HCT116 (cell line): ENCODE results near the gene CBLB. TPM values are rescaled to one million over a fixed set of nuclear protein-coding genes. Genes with fewer than 3 reads are reported as not detected.

Experiments
- ATAC-seq: fragments of 200-7000 bp; cut with Tn5 transposase; 2 replicates; pipeline ENCODE4 v1.9.1; 2020; ENCODE audit warnings: mild to moderate bottlenecking, moderate library complexity
- BruUV-seq: library from RNA; stranded (reverse); fragments of 400-500 nt; replicated peaks from 2 replicates; lab custom pipeline; 2021; lab: Mats Ljungman, UMichigan
- CTCF ChIA-PET: fragments of 300-600 bp; sonication (Branson Sonifier 250); formaldehyde crosslinking; loops from one replicate; lab custom pipeline; 2021; ENCODE audit warnings: antibody characterized with exemption; lab: Charles Lee
- POLR2A ChIA-PET: fragments of 300-600, 350-600 bp; sonication (Branson Sonifier 250); formaldehyde crosslinking; loops from one replicate; lab custom pipeline; 2021; ENCODE audit warnings: antibody characterized with exemption; lab: Charles Lee
- RAD21 ChIA-PET, 2 experiments: fragments of 300-600 bp; sonication (Branson Sonifier 250); formaldehyde crosslinking; loops; one replicate each; lab custom pipeline; 2023; ENCODE audit warnings: low total read pairs in 2 of 2; ENCODE audit not compliant: uncharacterized antibody in 2 of 2, unreplicated experiment in 2 of 2, low non-redundant PET in 1 of 2; lab: Charles Lee
- DNase-seq: peaks from one replicate; pipeline ENCODE4 v3.0.0-alpha.2; 2010; ENCODE audit warnings: low read depth, low spot score
- H2AFZ ChIP-seq: fragments of 200-600 bp; shearing (Covaris generic), sonication (generic); 2 replicates; pipeline ENCODE4 v1.6.1; 2017; ENCODE audit warnings: low read depth, mixed run types, mixed read lengths, antibody characterized with exemption, low read length; ENCODE audit not compliant: poor library complexity, severe bottlenecking
- H3K27ac ChIP-seq: 2 replicates; pipeline ENCODE4 v1.5.1; 2012; ENCODE audit warnings: low read depth, low read length
- H3K27me3 ChIP-seq: fragments of 200-600 bp; sonication (generic); 2 replicates; pipeline ENCODE4 v1.6.1; 2016; ENCODE audit warnings: mixed run types, low read length, mixed read lengths; ENCODE audit not compliant: insufficient read depth
- H3K36me3 ChIP-seq, 2 experiments: fragments of 200-500 bp in 1 of 2; fragments of 200-600 bp in 1 of 2; sonication (Bioruptor generic) in 1 of 2; sonication (generic) in 1 of 2; 2 replicates each; pipeline versions ENCODE4 v1.5.1 to v1.6.1; 2014 to 2016; ENCODE audit warnings: low read length in 2 of 2, inconsistent platforms in 1 of 2, mixed read lengths in 1 of 2, mixed run types in 1 of 2; ENCODE audit not compliant: insufficient read depth in 2 of 2, control insufficient read depth in 1 of 2
- H3K4me1 ChIP-seq, 2 experiments: fragments of 200-600 bp in 1 of 2; sonication (generic) in 1 of 2; 2 replicates each; pipeline versions ENCODE4 v1.5.1 to v1.6.1; 2012 to 2017; ENCODE audit warnings: low read length in 2 of 2, inconsistent platforms in 1 of 2, mild to moderate bottlenecking in 1 of 2, mixed read lengths in 1 of 2, mixed run types in 1 of 2, moderate library complexity in 1 of 2; ENCODE audit not compliant: insufficient read depth in 2 of 2, control insufficient read depth in 1 of 2
- H3K4me2 ChIP-seq: fragments of 200-600 bp; sonication (generic); 2 replicates; pipeline ENCODE4 v1.6.1; 2017; ENCODE audit warnings: mixed run types, low read length, mixed read lengths
- H3K4me3 ChIP-seq, 2 experiments: fragments of 200-600 bp in 1 of 2; sonication (generic) in 1 of 2; replicated peaks in 1 of 2; 2 replicates each; pipeline ENCODE4 v1.5.1; 2011 to 2016; ENCODE audit warnings: low read length in 2 of 2, control low read depth in 1 of 2, low read depth in 1 of 2, mild to moderate bottlenecking in 1 of 2, mixed read lengths in 1 of 2, mixed run types in 1 of 2
- H3K79me2 ChIP-seq: fragments of 200-600 bp; sonication (generic); 2 replicates; pipeline ENCODE4 v1.6.1; 2017; ENCODE audit warnings: mild to moderate bottlenecking, mixed run types, low read length, moderate library complexity, mixed read lengths; ENCODE audit not compliant: insufficient read depth
- H3K9ac ChIP-seq: fragments of 200-600 bp; sonication (generic); 2 replicates; pipeline ENCODE4 v1.6.1; 2016; ENCODE audit warnings: low read length, mixed read lengths
- H3K9me2 ChIP-seq: fragments of 200-600 bp; sonication (generic), shearing (Covaris generic); 2 replicates; pipeline ENCODE4 v1.6.1; 2017; ENCODE audit warnings: mixed run types, mild to moderate bottlenecking, moderate library complexity; ENCODE audit not compliant: insufficient read depth
- H3K9me3 ChIP-seq, 2 experiments: fragments of 200-500 bp in 1 of 2; fragments of 200-600 bp in 1 of 2; sonication (Bioruptor generic) in 1 of 2; sonication (generic) in 1 of 2; 2 replicates each; pipeline ENCODE4 v1.6.1; 2014 to 2017; ENCODE audit warnings: low read length in 2 of 2, mixed read lengths in 2 of 2, inconsistent platforms in 1 of 2, low read depth in 1 of 2, mild to moderate bottlenecking in 1 of 2, mixed run types in 1 of 2, moderate library complexity in 1 of 2; ENCODE audit not compliant: control insufficient read depth in 1 of 2, insufficient read depth in 1 of 2
- H4K20me1 ChIP-seq: fragments of 200-600 bp; sonication (generic), shearing (Covaris generic); 2 replicates; pipeline ENCODE4 v1.6.1; 2017; ENCODE audit warnings: mixed run types, mild to moderate bottlenecking, moderate library complexity; ENCODE audit not compliant: insufficient read depth
- CEBPB ChIP-seq: IDR thresholded peaks from 2 replicates; pipeline ENCODE4 v1.6.1; 2012; ENCODE audit warnings: low read depth
- CTCF ChIP-seq, 3 experiments: fragments of 200-600 bp in 1 of 3; sonication (generic) in 1 of 3; IDR thresholded peaks in 2 of 3; conservative IDR thresholded peaks in 1 of 3; 2 replicates each; pipeline ENCODE4 v1.5.1; 2012 to 2017; ENCODE audit warnings: low read depth in 2 of 3, low read length in 2 of 3, antibody characterized with exemption in 1 of 3, borderline replicate concordance in 1 of 3, control low read depth in 1 of 3, mild to moderate bottlenecking in 1 of 3, mixed read lengths in 1 of 3, mixed run types in 1 of 3, moderate library complexity in 1 of 3; ENCODE audit not compliant: insufficient read depth in 1 of 3
- ELF1 ChIP-seq: IDR thresholded peaks from 2 replicates; pipeline ENCODE4 v1.6.1; 2012; ENCODE audit warnings: low read depth, borderline replicate concordance
- EZH2phosphoT487 ChIP-seq: fragments of 200-600 bp; IDR thresholded peaks from 2 replicates; pipeline ENCODE4 v1.6.1; 2018; ENCODE audit warnings: antibody characterized with exemption, borderline replicate concordance
- JUND ChIP-seq: IDR thresholded peaks from 2 replicates; pipeline ENCODE4 v1.6.1; 2012
- POLR2AphosphoS5 ChIP-seq: IDR thresholded peaks from 2 replicates; pipeline ENCODE4 v1.6.1; 2011; ENCODE audit warnings: mild to moderate bottlenecking, low read depth, low read length, moderate library complexity
- REST ChIP-seq: IDR thresholded peaks from 2 replicates; pipeline ENCODE4 v1.6.1; 2012; ENCODE audit warnings: low read depth
- SRF ChIP-seq: IDR thresholded peaks from 2 replicates; pipeline ENCODE4 v1.6.1; 2012; ENCODE audit warnings: low read depth
- TCF7L2 ChIP-seq: IDR thresholded peaks from 2 replicates; pipeline ENCODE4 v1.7.0; 2011; ENCODE audit warnings: borderline replicate concordance, inconsistent platforms; ENCODE audit not compliant: insufficient read depth, insufficient read length; ENCODE audit errors: extremely low read depth
- YY1 ChIP-seq: IDR thresholded peaks from 2 replicates; pipeline ENCODE4 v1.6.1; 2011; ENCODE audit warnings: low read length, low read depth, moderate library complexity, mild to moderate bottlenecking; ENCODE audit not compliant: insufficient replicate concordance; ENCODE audit errors: extremely low read depth
- intact Hi-C: fragments of 100-400 bp; cut with micrococcal nuclease; formaldehyde crosslinking; loops from 2 replicates; pipeline ENCODE4 v1.10.0; 2022
- total RNA-seq: library from RNA; stranded (reverse); gene quantifications from one replicate; pipeline ENCODE4 v1.2.1, GENCODE V29; 2021; ENCODE audit not compliant: unreplicated experiment

Gene CBLB
- total RNA-seq, 1 experiment from 2014 or later: 10.4 TPM

GRCh38 chr3:105767216-105767615 lies 101.6 kb downstream of the CBLB start:
- Histone ChIP-seq H3K36me3 (no peaks in the 10 kb centered on the region), H3K4me1 (no peaks in the 10 kb centered on the region), H3K79me2 (no peaks in the 10 kb centered on the region), H4K20me1 (no peaks in the 10 kb centered on the region), H3K9ac (no peak overlapping the region), H3K4me2 (no peak overlapping the region), H3K9me2 (no peaks in the 10 kb centered on the region), H2AFZ (no peak overlapping the region), H3K27me3 (no peaks in the 10 kb centered on the region), H3K4me3 (no peak overlapping the region), H3K9me3 (no peaks in the 10 kb centered on the region), H3K27ac (no peak overlapping the region)
- TF ChIP-seq YY1: no peak
- TF ChIP-seq CTCF (IDR thresholded peaks at IDR 0.05 in 2 of 3, conservative IDR thresholded peaks at IDR 0.05 in 1 of 3; ENCODE audit: borderline replicate concordance in 1 of 3, insufficient read depth in 1 of 3, low read depth in 2 of 3, low read length in 2 of 3): no peak
- no peak for TF ChIP-seq POLR2AphosphoS5
- no peak for TF ChIP-seq JUND
- no peak for TF ChIP-seq EZH2phosphoT487
- no peak for TF ChIP-seq ELF1
- TF ChIP-seq SRF: no peak
- no peak for TF ChIP-seq TCF7L2
- no peak for TF ChIP-seq REST
- no peak for TF ChIP-seq CEBPB
- ChIA-PET CTCF (no interaction called here), POLR2A (no interaction called here), RAD21 (no interaction called here)
- DNase-seq: no peak
- intact Hi-C loops: no loop called here
- no TSS peak for BruUV-seq
- ATAC-seq: no peak
